Chondrocyte (in vitro differentiated cells): Measurements from ENCODE around the gene INHBB. TPM values are rescaled to one million over a fixed set of nuclear protein-coding genes. Genes with fewer than 3 reads are reported as not detected.

Experiments used
- DNase-seq: peaks from one replicate; pipeline ENCODE4 v3.0.0; 2021; ENCODE audit warnings: mixed read lengths, low spot score
- H3K27ac Mint-ChIP-seq: one replicate; pipeline ENCODE4 v1.8.0; 2021; ENCODE audit warnings: mild to moderate bottlenecking, moderate library complexity, mixed read lengths; ENCODE audit not compliant: unreplicated experiment
- H3K27me3 Mint-ChIP-seq: 2 replicates; pipeline ENCODE4 v1.8.0; 2021; ENCODE audit warnings: low read depth, mixed read lengths
- H3K36me3 Mint-ChIP-seq: 2 replicates; pipeline ENCODE4 v1.8.0; 2021; ENCODE audit warnings: low read depth, mixed read lengths
- H3K4me1 Mint-ChIP-seq: 2 replicates; pipeline ENCODE4 v1.8.0; 2021; ENCODE audit warnings: low read depth, mild to moderate bottlenecking, mixed read lengths
- H3K4me3 Mint-ChIP-seq: one replicate; pipeline ENCODE4 v1.8.0; 2021; ENCODE audit warnings: mild to moderate bottlenecking, moderate library complexity, mixed read lengths; ENCODE audit not compliant: unreplicated experiment
- H3K9me3 Mint-ChIP-seq: 2 replicates; pipeline ENCODE4 v1.8.0; 2021; ENCODE audit warnings: low read depth, mixed read lengths
- CTCF ChIP-seq: fragments of 200-600 bp; sonication (generic); IDR thresholded peaks from 2 replicates; pipeline ENCODE4 v1.5.0; 2021; ENCODE audit warnings: antibody characterized with exemption, mild to moderate bottlenecking, moderate library complexity
- total RNA-seq: library from RNA; stranded (reverse); gene quantifications from 3 replicates; pipeline ENCODE4 v1.2.1, GENCODE V29; 2021

INHBB gene
- total RNA-seq, 1 donor from 2014 or later = 1.3 TPM

GRCh38 chr2:120393456-120393855, 47.5 kb downstream of the INHBB start:
- no peak for TF ChIP-seq CTCF
- Mint-ChIP-seq H3K27ac (peak overlapping the region; percentile 27), H3K9me3 (no peaks in the 10 kb centered on the region), H3K36me3 (no peaks in the 10 kb centered on the region), H3K4me3 (no peak overlapping the region), H3K4me1 (peaks cover 6% of the 10 kb centered on the region), H3K27me3 (peaks cover 36% of the 10 kb centered on the region)
- DNase-seq = no peak

GRCh38 chr2:120394764-120395163, 48.8 kb downstream of the INHBB start:
- H3K36me3 Mint-ChIP-seq = no peaks in the 10 kb centered on the region
- no peaks in the 10 kb centered on the region for H3K9me3 Mint-ChIP-seq
- no peak overlapping the region for H3K27ac Mint-ChIP-seq
- H3K4me3 Mint-ChIP-seq = no peak overlapping the region
- TF ChIP-seq CTCF = no peak
- DNase-seq = no peak
- H3K27me3 Mint-ChIP-seq = peaks cover 33% of the 10 kb centered on the region
- peaks cover 6% of the 10 kb centered on the region for H3K4me1 Mint-ChIP-seq

GRCh38 chr2:120395221-120396012, 49.5 kb downstream of the INHBB start:
- DNase-seq = no peak
- H3K27me3 Mint-ChIP-seq = peaks cover 33% of the 10 kb centered on the region
- no peak overlapping the region for H3K4me3 Mint-ChIP-seq
- no peak for TF ChIP-seq CTCF
- H3K36me3 Mint-ChIP-seq = no peaks in the 10 kb centered on the region
- no peaks in the 10 kb centered on the region for H3K9me3 Mint-ChIP-seq
- no peak overlapping the region for H3K27ac Mint-ChIP-seq
- H3K4me1 Mint-ChIP-seq = peaks cover 6% of the 10 kb centered on the region

GRCh38 chr2:120396013-120396860, 50.3 kb downstream of the INHBB start:
- TF ChIP-seq CTCF = no peak
- peaks cover 33% of the 10 kb centered on the region for H3K27me3 Mint-ChIP-seq
- DNase-seq = no peak
- no peak overlapping the region for H3K4me3 Mint-ChIP-seq
- no peaks in the 10 kb centered on the region for H3K9me3 Mint-ChIP-seq
- H3K27ac Mint-ChIP-seq = no peak overlapping the region
- peaks cover 6% of the 10 kb centered on the region for H3K4me1 Mint-ChIP-seq
- no peaks in the 10 kb centered on the region for H3K36me3 Mint-ChIP-seq
